Stimulated activated CD4-positive, alpha-beta T cell treated with anti-CD3 and anti-CD28 coated beads, Interleukin-1b, Interleukin-23, amount 100 ng/mL, for 1 hour (primary cell): ENCODE measurements around the gene ZMYND8.
"Not testable (repeated sequence)": the region's sequence is repeated elsewhere in the genome, so short reads cannot be mapped to it uniquely, and the experiment has no call there.

Experiments used
- DNase-seq, 2 donors: peaks; one replicate each; pipeline ENCODE4 v3.0.0-alpha.2; 2020; ENCODE audit warnings: low read depth in 2 of 2

ZMYND8 gene

DNA sequence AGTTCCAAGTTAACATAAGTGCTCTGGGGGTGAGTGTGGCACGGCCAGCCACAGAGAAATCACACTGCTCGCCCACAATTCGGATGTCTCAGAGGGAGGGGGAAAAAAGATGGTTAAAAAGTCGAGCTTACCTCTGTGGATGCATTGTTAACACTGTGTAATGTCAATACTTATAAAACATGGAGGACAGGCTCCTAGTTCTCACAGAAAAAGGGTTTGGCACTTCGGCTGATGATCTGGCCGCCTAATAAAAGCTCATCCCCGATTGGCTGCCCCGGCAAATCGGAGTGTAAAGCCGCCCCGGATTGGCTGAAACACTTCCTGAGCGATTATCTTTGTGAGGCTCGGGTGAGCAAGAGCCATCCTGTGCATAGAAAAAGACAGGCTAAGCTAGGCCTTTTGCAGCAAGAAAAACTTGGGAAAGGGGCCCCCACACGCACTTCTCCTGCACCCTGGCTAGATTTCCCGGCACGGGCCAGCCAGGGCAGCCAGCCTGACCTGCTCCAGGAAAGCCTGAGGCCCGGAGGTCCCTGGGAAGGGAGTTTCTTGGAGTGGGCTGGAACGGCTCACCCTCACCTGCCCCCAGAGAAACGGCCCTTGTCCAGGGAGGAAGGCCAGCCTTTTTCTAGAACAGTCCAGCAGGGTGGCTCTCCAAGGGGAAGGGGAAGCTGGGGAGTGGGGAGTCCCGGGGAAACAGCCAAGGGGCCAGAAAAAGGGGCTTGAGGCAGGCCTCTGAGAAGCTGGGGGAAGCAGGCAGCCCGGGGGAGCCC lies at the start of gene ZMYND8:
TSS of gene ZMYND8 (minus strand) at position 174 of the 770 bp plus-strand sequence. CDS start at position 145, 29 bp downstream.
- peak; percentile 87 to 91 for DNase-seq

DNA sequence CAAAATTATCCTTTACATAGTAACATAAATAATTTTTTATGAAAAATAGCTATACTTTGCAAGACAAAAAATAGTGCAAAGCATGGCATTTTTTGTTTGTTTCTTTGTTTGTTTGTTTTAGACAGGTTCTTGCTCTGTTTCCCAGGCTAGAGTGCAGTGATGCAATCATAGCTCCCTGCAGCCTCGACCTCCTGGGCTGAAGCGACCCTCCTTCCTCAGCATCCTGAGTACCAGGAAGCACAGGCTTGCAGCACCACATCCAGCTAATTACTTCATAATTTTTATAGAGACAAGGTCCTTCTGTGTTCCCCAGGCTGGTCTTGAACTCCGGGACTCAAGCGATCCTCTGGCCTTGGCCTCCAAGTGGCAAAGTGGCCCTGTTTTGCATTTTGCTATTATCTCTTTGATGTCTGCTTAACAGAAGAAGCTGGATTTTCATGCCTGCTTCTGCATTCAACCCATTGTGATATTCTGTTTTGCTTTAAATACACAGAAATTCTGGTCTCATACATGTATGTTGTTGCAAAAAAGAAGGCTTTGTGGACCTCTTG lies 49.4 kb upstream of the ZMYND8 start:
- no peak for DNase-seq

DNA sequence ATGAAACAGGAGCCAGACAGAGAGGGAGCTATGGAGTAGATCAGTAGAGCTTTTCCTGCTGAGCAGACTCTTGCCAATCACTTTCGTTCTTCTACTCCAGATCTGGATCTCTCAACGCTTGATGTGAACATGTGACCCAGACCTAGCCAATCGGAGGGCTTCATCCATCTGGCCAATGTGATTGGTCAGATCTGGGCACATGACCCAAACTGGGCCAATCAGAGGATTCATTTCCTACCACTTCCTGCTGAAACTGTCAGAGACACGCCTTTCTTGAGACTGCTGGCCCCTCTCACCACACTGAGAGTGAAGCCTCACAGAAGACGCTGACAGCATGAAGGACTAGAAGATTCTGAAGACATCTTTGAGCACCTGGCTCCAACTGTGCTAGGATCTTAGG lies 44.2 kb upstream of the ZMYND8 start:
- no peak for DNase-seq

DNA sequence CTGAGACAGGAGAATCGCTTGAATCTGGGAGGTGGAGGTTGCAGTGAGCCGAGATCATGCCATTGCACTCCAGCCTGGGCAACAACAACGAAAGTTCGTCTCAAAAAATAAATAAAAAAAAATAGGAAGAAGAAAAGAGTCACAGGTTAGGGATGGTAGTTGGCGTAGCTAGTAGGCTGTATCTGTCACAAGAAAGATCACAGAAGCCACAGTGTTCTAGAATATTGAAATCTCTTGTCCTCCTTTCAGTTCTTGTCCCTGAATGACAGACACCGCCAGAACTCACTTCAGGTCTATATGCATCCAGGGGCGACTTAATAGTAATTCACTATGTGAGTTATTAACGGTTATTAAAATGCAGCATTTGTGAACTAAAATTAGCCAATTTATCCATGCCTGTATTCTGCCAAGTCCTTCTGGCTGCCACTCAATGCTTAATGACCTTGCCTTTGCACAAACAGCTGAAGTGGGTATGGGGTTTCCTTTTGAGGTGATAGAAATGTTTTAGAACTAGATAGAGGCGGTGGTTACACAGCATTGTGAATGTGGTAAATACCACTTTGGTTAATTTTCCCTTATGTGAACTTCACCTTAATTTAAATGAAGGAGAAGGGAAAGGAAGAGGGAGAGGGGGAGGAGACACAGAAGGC lies 41.3 kb upstream of the ZMYND8 start:
- DNase-seq: no peak

GRCh38 chr20:47396762-47397476 lies 40.4 kb upstream of the ZMYND8 start:
- DNase-seq: no peak

- DNase-seq: not testable (repeated sequence)
These were observed 37.5 kb upstream of the ZMYND8 start for GRCh38 chr20:47393796-47394514.

DNA sequence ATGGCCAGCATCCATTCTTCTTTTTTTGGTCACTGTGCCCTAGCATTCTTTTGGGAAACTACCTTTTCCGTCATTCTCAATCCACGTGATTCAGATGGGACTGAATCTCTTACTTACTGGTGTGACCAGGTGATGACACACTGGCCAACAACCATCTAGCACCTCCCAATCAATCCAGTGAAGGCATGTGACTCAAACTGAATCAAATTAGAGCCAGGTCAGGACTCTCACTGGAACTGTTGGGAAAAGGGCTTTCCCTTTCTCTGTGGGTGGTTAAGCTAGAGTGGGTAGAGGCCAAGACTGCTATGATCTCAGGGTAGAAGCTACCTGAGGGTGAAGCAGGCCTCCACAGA lies 36.2 kb upstream of the ZMYND8 start:
- DNase-seq: no peak

DNA sequence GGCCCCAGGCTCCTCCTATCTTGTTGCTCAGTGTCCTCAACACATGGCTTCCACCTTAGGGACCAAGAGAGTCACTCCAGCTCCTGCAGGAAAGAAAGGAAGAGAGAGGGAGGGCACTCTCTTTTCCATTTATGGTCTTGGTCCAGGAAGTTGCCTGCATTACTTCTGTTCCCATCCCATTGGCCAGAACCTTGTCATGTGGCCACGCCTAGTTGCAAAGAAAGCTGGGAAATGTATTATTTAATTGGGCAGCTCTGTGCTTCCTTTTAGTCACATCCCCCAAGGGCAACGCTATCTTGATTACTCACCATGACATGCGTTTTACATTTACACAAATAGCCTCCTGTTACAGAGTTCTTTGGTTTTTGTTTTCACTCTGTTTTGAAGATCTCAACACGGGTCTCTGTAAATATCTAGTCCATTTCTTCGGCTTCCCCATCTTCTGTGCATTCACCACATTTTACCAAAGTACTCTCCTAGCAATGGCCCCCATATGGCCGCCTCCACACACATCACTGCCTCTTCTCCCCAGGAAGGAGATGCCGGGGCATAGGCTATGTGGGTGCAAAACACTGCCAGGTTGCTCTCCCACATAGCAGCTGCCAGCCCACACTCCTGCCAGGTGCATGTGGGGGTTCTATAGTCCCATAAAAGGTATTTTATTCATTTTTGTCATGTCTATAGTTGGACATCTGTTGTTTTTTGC lies 35.7 kb upstream of the ZMYND8 start:
- DNase-seq: no peak

GRCh38 chr20:47391276-47392010 lies 34.9 kb upstream of the ZMYND8 start:
- DNase-seq: no peak

GRCh38 chr20:47389867-47390347 lies 33.4 kb upstream of the ZMYND8 start:
- no peak for DNase-seq

GRCh38 chr20:47385968-47386367 lies 29.5 kb upstream of the ZMYND8 start:
- DNase-seq: not testable (repeated sequence)

- no peak for DNase-seq
These were observed 26.4 kb upstream of the ZMYND8 start for GRCh38 chr20:47382746-47383415.

GRCh38 chr20:47380481-47380880 lies 24.0 kb upstream of the ZMYND8 start:
- DNase-seq: no peak

- no peak for DNase-seq
These were observed 23.1 kb upstream of the ZMYND8 start for GRCh38 chr20:47379433-47380150.

DNA sequence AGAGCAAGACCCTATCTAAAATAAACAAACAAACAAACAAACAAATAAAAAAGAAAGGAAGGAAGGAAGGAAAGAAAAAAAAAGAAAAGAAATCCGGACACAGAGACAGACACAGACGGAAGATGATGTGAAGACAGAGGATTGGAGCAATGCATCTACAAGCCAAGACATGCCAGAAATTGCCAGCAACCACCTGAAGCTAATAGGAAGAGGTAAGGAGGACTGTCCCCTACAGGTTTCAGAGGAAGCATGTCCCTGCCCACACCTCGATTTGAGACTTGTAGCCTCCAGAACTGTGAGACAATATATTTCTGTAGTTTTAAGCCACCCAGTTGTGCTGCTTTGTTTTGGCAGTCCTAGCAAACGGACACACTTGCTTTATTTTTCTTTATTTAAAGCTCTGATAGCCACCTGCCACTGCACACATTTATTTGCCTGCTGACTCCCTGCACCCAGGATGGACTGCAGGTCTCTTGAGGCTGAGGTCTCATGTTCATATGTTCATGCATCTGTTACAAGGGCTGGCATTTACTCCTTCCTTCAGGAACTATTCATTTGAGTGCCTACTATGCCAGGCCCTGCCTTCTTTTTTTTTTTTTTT lies 20.7 kb upstream of the ZMYND8 start:
- no peak for DNase-seq

GRCh38 chr20:47376096-47376643 lies 19.7 kb upstream of the ZMYND8 start:
- not testable (repeated sequence) for DNase-seq

DNA sequence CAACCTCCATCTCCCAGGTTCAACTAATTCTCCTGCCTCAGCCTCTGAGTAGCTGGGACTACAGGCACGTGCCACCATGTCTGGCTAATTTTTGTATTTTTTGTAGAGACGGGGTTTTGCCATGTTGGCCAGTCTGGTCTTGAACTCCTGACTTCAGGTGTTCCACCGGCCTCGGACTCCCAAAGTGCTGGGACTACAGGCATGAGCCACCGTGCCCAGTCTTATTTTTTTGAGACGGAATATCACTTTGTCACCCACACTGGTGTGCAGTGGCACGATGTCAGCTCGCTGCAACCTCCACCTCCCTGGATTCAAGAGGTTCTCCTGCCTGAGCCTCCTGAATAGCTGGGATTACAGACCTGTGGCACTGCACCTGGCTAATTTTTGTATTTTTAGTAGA lies 17.6 kb upstream of the ZMYND8 start:
- DNase-seq: not testable (repeated sequence)

GRCh38 chr20:47373206-47373733 lies 16.8 kb upstream of the ZMYND8 start:
- DNase-seq: no peak
